HCEC 1CT (cell line): ENCODE measurements around the gene ZNF606.
"Not testable (repeated sequence)": the region's sequence is repeated elsewhere in the genome, so short reads cannot be mapped to it uniquely, and the experiment has no call there.

ENCODE experiments used
- DNase-seq: peaks from one replicate; pipeline ENCODE4 v3.0.0-alpha.2; 2017

The ZNF606 gene

GRCh38 chr19:58009666-58010301 is 7.2 kb upstream of the ZNF606 start:
- DNase-seq: no peak

- no peak for DNase-seq
Observed at GRCh38 chr19:58009301-58009665, 6.7 kb upstream of the ZNF606 start.

- DNase-seq: not testable (repeated sequence)
Observed at GRCh38 chr19:58008877-58009276, 6.3 kb upstream of the ZNF606 start.

GRCh38 chr19:58007285-58007684 is 4.7 kb upstream of the ZNF606 start:
- DNase-seq: no peak

GRCh38 chr19:58003174-58003828 is 681 bp upstream of the ZNF606 start:
- DNase-seq: no peak

- no peak for DNase-seq
Observed at GRCh38 chr19:58001895-58002369, 688 bp downstream of the ZNF606 start.

- no peak for DNase-seq
Observed at GRCh38 chr19:58000677-58001076, 1.9 kb downstream of the ZNF606 start.

GRCh38 chr19:57992841-57993240 is 9.8 kb downstream of the ZNF606 start:
- DNase-seq: no peak

GRCh38 chr19:57978586-57979289 is 23.9 kb downstream of the ZNF606 start:
- no peak for DNase-seq

GRCh38 chr19:57974434-57974833 is 28.2 kb downstream of the ZNF606 start, which contains the start of gene C19orf18:
C19orf18 (minus strand) TSS chr19:57974534; CDS start chr19:57974432, 102 bp downstream.
- DNase-seq: no peak

- DNase-seq: no peak
Observed at GRCh38 chr19:57964761-57965160, 37.9 kb downstream of the ZNF606 start.

GRCh38 chr19:57961785-57962184 is 40.8 kb downstream of the ZNF606 start:
- no peak for DNase-seq

- DNase-seq: no peak
Observed at GRCh38 chr19:57954996-57955395, 47.6 kb downstream of the ZNF606 start.

GRCh38 chr19:57949702-57950101 is 52.9 kb downstream of the ZNF606 start:
- no peak for DNase-seq

- no peak for DNase-seq
Observed at GRCh38 chr19:57949296-57949695, 53.3 kb downstream of the ZNF606 start.

GRCh38 chr19:57947419-57948134 is 55.0 kb downstream of the ZNF606 start, which contains the start of gene ZNF256:
ZNF256 (minus strand) TSS chr19:57947706; CDS start chr19:57947474, 232 bp downstream.
- DNase-seq: peak; percentile 83

GRCh38 chr19:57947088-57947418 is 55.6 kb downstream of the ZNF606 start:
- no peak for DNase-seq

GRCh38 chr19:57946316-57946715 is 56.3 kb downstream of the ZNF606 start:
- DNase-seq: no peak

GRCh38 chr19:57941593-57941992 is 61.0 kb downstream of the ZNF606 start:
- DNase-seq: no peak

- no peak for DNase-seq
Observed at GRCh38 chr19:57935731-57936130, 66.9 kb downstream of the ZNF606 start.

GRCh38 chr19:57934820-57935665 is 67.6 kb downstream of the ZNF606 start, which contains the start of gene ZNF418:
ZNF418 (minus strand) TSS chr19:57935402; CDS start chr19:57933822, 1,580 bp downstream.
- no peak for DNase-seq

GRCh38 chr19:57927587-57927986 is 75.0 kb downstream of the ZNF606 start:
- DNase-seq: no peak
